HG03280 (cell line): ENCODE measurements around the gene EXOC3.
"Not testable (repeated sequence)": the region's sequence is repeated elsewhere in the genome, so short reads cannot be mapped to it uniquely, and the experiment has no call there.

Source experiments
- ATAC-seq: cut with Tn5 transposase; IDR thresholded peaks from one replicate; pipeline ENCODE4 v1.9.1; 2021; ENCODE audit warnings: mild to moderate bottlenecking, moderate library complexity; ENCODE audit not compliant: unreplicated experiment

The EXOC3 gene

GRCh38 chr5:499233-500209 lies 56.5 kb downstream of the EXOC3 start:
- no peak for ATAC-seq

DNA sequence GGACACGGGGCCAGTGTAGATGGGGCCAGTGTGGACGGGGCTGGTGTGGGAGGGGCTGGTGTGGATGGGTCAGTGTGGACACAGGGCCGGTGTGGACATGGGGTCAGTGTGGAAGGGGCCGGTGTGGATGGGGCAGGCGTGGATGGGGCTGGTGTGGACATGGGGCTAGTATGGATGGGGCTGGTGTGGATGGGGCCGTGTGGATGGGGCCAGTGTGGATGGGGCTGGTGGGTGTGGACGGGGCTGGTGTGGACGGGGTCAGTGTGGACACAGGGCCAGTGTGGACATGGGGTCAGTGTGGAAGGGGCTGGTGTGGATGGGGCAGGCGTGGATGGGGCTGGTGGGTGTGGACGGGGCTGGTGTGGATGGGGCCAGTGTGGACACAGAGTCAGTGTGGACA lies 57.5 kb downstream of the EXOC3 start:
- ATAC-seq, result no peak

DNA sequence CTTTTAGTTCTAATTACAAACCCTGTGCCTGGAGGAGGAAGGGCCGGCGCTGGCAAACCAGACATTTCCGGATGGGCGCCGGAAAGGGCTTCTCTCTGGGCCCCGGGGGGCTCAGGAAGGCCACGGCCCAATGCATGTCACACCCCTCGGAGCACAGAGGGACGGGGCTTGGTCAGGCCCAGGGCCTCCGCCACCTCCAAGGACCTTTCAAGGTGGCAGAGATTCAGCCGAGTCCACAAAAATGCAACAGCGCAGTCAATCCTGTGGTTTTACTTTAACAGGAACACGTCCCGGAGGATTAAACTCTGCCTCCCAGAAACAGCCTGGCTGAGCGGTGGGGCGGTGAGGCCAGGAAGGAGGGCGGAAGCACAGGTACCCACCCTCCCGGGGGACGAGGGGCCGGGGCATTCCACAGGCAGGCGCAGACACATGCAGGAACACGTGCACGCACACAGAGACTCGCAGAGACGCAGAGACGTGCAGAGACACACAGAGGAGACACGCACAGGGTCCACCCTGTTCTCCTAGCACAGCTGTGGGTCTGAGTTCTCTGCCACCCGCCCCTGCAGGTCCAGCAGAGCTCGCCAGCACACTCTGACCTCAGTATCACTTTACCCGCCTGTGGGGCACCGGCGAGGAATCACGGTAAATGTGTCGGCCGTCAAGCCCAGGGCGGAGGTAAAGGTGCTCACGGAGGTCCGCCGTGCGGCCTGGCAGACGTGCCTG lies 58.3 kb downstream of the EXOC3 start:
- ATAC-seq, result no peak

GRCh38 chr5:501831-502184 lies 58.8 kb downstream of the EXOC3 start:
- no peak for ATAC-seq

GRCh38 chr5:502325-503079 lies 59.5 kb downstream of the EXOC3 start:
- ATAC-seq, result no peak

DNA sequence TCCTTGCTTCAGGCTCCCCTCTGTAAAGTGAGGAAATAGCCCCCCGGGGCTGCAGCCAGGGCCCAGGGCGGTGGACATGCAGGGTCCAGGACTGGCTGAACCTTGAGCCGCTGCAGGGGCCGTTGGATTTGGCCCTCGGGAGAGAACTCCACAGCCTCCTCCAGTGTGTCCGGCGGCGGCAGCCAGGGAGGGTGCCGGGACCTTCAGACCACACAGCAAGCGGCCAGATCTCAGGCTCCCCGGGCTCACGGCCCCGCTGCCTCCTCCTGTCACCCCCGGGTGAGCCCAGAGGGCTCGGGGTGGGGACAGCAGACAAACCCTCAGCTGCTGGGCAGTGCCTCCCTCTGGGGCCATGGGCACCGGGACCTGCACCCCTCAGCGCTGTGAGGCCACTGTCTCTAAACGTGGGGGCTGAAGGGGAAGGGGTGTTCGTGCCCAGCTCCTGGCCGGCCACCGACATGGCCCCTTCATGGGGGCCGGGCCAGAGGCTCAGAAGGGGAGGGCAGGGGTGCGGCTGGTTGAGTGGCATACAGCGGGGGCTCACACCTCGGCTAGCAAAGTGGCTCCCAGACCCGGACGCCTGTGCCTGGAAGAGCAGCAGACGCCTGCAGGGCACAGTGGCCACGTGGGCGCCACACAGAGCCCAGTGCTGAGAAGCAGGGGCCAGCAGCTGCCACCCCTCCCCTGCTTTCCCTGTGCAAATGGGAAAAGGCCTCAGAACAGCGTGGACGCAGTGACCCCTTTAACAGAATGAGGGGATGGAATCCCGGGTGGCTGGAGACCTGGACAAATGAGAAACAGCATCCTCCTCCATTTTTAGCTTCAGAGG lies 61.6 kb downstream of the EXOC3 start:
- no peak for ATAC-seq

DNA sequence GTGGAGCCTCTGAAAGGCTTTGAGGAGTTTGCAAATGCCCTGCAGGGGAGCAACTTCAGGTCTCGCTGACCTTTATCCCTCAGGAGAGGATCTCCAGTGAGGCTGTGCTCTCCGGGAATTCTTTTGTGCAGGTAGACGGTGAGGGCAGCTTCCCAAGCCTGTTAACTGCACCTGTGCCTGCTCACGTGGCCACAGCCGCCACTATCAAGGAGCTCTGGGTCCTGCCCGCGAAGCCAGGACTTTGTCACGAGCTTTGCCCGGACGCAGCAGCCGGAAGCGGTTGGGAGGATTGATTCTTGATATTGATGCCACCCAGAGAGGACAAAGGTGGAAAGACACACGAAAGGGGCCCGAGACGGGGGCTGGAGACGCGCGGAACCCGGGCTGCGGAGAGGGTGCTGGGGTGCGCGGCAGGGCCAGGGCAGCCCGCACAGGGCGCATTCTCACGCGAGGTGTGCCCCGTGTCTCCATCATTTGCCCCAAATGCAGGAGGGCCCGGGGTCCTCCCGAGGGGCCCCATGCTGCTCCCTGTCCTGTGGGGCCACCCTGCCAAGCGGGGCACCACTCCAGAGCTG lies 63.1 kb downstream of the EXOC3 start:
- no peak for ATAC-seq

DNA sequence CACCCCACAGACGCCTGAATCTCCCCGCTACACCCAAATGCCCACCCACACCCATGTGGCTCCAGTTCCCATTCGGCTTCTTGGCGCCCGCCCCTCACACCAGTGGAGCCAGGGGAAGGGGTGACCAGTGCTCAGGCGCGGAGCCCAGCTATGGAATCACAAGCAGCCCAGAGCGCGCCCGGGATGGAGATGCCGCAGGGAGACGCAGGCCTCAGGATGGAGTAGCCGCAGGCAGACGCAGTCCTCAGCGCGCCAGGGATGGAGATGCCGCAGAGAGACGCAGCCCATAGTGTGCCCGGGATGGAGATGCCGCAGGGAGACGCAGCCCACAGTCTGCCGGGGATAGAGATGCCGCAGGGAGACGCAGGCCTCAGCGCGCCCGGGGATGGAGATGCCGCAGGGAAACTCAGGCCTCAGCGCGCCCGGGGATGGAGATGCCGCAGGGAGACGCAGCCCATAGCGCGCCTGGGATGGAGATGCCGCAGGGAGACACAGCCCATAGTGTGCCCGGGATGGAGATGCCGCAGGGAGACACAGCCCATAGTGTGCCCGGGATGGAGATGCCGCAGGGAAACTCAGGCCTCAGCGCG lies 65.1 kb downstream of the EXOC3 start:
- ATAC-seq, result not testable (repeated sequence)

DNA sequence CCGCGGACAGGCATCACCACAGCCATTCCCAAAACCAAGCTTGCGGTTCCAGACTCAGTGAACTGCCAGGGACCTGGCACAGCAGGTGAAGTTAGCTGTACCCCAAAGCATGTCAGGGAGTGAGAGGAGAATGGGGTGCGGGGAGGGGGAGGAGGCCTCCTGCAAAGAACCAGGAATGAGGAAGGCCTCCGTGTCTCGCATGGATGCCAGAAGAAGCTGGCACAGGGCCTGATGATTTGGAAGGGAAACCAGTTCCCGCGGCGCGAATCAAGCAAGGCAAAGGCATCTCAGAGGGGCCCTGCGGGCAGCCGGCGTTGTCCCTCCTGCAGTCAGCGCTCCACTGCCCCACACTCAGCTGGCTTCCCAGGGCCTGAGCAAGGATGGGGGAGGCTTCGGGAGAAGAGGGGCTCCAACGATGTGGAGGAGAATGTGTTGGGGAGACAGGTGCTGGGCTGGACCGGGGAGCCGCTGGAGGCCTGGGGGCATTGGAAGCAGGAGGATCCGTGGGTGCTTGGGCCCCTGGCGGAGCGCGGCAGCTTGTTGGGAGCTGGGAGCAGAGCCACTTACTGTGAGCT lies 66.7 kb downstream of the EXOC3 start:
- no peak for ATAC-seq

- ATAC-seq, result no peak
Measured at GRCh38 chr5:510521-510920, 67.5 kb downstream of the EXOC3 start.

- no peak for ATAC-seq
Measured at GRCh38 chr5:511476-511875, 68.5 kb downstream of the EXOC3 start.

- ATAC-seq, result no peak
Measured at GRCh38 chr5:513216-514100, 70.5 kb downstream of the EXOC3 start.

DNA sequence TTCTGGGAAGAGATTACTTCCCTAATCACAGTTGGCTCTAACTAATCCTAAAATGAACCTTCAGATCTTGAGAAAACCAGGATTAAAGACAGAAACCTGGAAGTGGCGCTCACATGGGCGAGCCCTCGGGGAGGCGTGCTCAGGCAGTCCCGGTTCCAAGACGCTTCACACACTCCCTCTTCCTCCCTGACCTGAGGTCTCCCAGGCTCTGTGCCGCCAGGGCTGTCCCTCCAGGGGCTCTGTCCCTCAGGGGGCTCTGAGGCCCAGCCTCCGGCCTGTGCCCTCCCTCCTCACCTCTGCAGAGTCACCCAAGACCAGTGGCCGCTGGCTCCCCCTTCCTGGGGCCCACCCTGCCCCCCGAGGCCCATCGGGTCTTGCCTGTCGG lies 71.1 kb downstream of the EXOC3 start:
- ATAC-seq, result no peak

DNA sequence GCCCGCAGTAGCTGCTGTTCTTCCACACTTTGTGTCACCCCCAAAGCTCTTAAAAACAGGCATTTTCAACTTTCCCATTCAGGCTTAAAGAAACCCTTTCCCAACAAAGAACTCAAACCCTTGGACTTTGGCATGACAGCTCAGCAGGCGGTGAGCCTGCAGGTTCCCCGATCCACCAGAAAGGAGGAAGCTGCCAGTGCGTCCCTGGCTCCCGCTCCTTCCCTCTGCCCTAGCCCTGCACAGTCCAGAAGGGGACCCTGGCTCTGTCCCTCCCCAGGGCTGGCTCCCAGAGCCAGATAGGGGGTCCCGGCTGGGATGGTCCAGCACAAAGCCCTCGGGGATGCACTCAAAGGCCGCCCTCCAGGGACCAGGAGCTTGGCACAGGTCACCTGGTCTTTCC lies 71.7 kb downstream of the EXOC3 start:
- ATAC-seq, result no peak

GRCh38 chr5:515273-515836 lies 72.4 kb downstream of the EXOC3 start:
- ATAC-seq, result no peak

DNA sequence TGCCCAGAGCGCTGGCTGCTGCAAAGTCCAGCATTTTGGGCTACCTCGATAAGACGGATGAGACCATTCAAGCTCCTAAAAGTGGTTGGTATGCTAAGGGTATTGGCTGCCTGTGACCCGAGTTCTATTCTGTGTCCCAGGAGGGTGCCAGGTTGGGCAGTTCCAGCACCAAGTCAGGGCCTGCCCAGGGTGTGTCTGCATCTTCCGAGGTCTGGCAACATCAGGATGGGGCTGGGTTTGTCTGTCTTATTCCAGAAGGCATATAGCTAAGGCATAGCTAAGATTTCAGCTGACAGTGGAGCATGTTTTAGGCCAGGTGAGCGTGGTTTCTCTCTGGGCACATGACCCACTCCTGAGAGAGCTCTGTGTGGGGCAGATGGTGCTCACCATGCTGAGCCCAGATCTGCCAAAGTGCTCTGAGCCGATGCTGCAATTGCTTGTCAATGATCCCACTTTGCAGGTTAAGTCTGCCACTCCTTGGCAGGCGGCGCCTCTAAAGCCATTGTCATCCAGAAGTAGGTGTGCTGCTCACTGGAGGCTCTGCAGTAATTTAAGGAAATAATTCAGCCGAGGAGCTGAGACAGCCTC lies 73.5 kb downstream of the EXOC3 start:
- no peak for ATAC-seq
